ENCODE results near the gene STARD3NL. TPM values are rescaled to one million over a fixed set of nuclear protein-coding genes. Genes with fewer than 3 reads are reported as not detected.

Gene STARD3NL
- total and polyA plus RNA-seq, 2 of the 13 experiments (the other 11 are each of a cell fraction or from before 2014, with no cell fraction given) = 37.3 to 42.3 TPM

GRCh38 chr7:38178004-38178694 is at the start of gene STARD3NL (continued):
- TF ChIP-seq ZNF570 (CRISPR knock-in tag; IDR thresholded peaks at IDR 0.05; ENCODE audit: borderline replicate concordance) = no peak
- TF ChIP-seq ZSCAN25 (CRISPR knock-in tag; IDR thresholded peaks at IDR 0.05) = no peak
- no peak for TF ChIP-seq NRL (CRISPR knock-in tag; IDR thresholded peaks at IDR 0.05; ENCODE audit: borderline replicate concordance)
- no peak for TF ChIP-seq GRHL1 (CRISPR knock-in tag; conservative IDR thresholded peaks at IDR 0.05)
- TF ChIP-seq YY1 (IDR thresholded peaks at IDR 0.05; ENCODE audit: insufficient read depth, insufficient replicate concordance, low read depth, low read length) = peak; percentile 14
- TF ChIP-seq ZMYM4 (CRISPR knock-in tag; IDR thresholded peaks at IDR 0.05) = peak; percentile 97
- TF ChIP-seq FOXA1 (IDR thresholded peaks at IDR 0.05) = no peak
- TF ChIP-seq FOXA1 (CRISPR knock-in tag; IDR thresholded peaks at IDR 0.05) = no peak
- TF ChIP-seq TEAD3 (CRISPR knock-in tag; optimal IDR thresholded peaks at IDR 0.05; ENCODE audit: borderline replicate concordance) = peak; percentile 12
- 0 out of 2 replicates have a peak, but pooled peaks have one; percentile 1 for TF ChIP-seq ZNF343 (CRISPR knock-in tag; IDR thresholded peaks at IDR 0.05)
- no peak for TF ChIP-seq FOSL1 (CRISPR knock-in tag; IDR thresholded peaks at IDR 0.05; ENCODE audit: borderline replicate concordance)
- TF ChIP-seq ETS1 (CRISPR knock-in tag; IDR thresholded peaks at IDR 0.05) = no peak
- peak; percentile 41; the same call in 1 of the 2 replicates for TF ChIP-seq SP4 (CRISPR knock-in tag; IDR thresholded peaks at IDR 0.05)
- peak; percentile 78; the same call in 1 of the 2 replicates for TF ChIP-seq SIN3A (IDR thresholded peaks at IDR 0.05; ENCODE audit: borderline replicate concordance, low read depth, low read length)
- 0 out of 2 replicates have a peak, but pooled peaks have one; percentile 30 for TF ChIP-seq TMF1 (CRISPR knock-in tag; IDR thresholded peaks at IDR 0.05; ENCODE audit: low read depth)
- TF ChIP-seq RFXAP (CRISPR knock-in tag; IDR thresholded peaks at IDR 0.05; ENCODE audit: borderline replicate concordance) = peak; percentile 59; the same call in 1 of the 2 replicates
- TF ChIP-seq, protein P1, sequence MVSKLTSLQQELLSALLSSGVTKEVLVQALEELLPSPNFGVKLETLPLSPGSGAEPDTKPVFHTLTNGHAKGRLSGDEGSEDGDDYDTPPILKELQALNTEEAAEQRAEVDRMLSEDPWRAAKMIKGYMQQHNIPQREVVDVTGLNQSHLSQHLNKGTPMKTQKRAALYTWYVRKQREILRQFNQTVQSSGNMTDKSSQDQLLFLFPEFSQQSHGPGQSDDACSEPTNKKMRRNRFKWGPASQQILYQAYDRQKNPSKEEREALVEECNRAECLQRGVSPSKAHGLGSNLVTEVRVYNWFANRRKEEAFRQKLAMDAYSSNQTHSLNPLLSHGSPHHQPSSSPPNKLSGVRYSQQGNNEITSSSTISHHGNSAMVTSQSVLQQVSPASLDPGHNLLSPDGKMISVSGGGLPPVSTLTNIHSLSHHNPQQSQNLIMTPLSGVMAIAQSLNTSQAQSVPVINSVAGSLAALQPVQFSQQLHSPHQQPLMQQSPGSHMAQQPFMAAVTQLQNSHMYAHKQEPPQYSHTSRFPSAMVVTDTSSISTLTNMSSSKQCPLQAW (CRISPR knock-in tag; IDR thresholded peaks at IDR 0.05) = peak; percentile 17; the same call in 1 of the 2 replicates
- no peak for TF ChIP-seq HMGA1 (CRISPR knock-in tag; conservative IDR thresholded peaks at IDR 0.05)
- no peak for TF ChIP-seq ZNF557 (CRISPR knock-in tag; IDR thresholded peaks at IDR 0.05)
- TF ChIP-seq, protein P2, sequence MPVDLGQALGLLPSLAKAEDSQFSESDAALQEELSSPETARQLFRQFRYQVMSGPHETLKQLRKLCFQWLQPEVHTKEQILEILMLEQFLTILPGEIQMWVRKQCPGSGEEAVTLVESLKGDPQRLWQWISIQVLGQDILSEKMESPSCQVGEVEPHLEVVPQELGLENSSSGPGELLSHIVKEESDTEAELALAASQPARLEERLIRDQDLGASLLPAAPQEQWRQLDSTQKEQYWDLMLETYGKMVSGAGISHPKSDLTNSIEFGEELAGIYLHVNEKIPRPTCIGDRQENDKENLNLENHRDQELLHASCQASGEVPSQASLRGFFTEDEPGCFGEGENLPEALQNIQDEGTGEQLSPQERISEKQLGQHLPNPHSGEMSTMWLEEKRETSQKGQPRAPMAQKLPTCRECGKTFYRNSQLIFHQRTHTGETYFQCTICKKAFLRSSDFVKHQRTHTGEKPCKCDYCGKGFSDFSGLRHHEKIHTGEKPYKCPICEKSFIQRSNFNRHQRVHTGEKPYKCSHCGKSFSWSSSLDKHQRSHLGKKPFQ (CRISPR knock-in tag; IDR thresholded peaks at IDR 0.05; ENCODE audit: insufficient replicate concordance) = peak; percentile 44
- TF ChIP-seq, protein P3, sequence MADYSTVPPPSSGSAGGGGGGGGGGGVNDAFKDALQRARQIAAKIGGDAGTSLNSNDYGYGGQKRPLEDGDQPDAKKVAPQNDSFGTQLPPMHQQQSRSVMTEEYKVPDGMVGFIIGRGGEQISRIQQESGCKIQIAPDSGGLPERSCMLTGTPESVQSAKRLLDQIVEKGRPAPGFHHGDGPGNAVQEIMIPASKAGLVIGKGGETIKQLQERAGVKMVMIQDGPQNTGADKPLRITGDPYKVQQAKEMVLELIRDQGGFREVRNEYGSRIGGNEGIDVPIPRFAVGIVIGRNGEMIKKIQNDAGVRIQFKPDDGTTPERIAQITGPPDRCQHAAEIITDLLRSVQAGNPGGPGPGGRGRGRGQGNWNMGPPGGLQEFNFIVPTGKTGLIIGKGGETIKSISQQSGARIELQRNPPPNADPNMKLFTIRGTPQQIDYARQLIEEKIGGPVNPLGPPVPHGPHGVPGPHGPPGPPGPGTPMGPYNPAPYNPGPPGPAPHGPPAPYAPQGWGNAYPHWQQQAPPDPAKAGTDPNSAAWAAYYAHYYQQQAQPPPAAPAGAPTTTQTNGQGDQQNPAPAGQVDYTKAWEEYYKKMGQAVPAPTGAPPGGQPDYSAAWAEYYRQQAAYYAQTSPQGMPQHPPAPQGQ (CRISPR knock-in tag; IDR thresholded peaks at IDR 0.05; ENCODE audit: borderline replicate concordance) = no peak
- TF ChIP-seq ZNF558 (CRISPR knock-in tag; IDR thresholded peaks at IDR 0.05; ENCODE audit: borderline replicate concordance) = no peak
